Transverse colon (tissue), 4 donors: ENCODE measurements around the gene WDR27. TPM values are rescaled to one million over a fixed set of nuclear protein-coding genes. Genes with fewer than 3 reads are reported as not detected.

ENCODE experiments used
- DNase-seq: peaks from one replicate; pipeline ENCODE4 v3.0.0-alpha.2; 2019
- H3K27ac ChIP-seq, 4 donors: fragments of 200-600 bp; sonication (generic); 2 replicates each; pipeline ENCODE4 v1.5.1; 2016 to 2018; ENCODE audit warnings: inconsistent platforms in 4 of 4
- H3K27me3 ChIP-seq: fragments of 200-600 bp; sonication (generic); 2 replicates; pipeline ENCODE4 v1.5.1; 2017; ENCODE audit warnings: inconsistent platforms
- H3K36me3 ChIP-seq, 4 donors: fragments of 200-600 bp; sonication (generic); 2 replicates each; pipeline ENCODE4 v1.5.1; 2017 to 2019; ENCODE audit warnings: inconsistent platforms in 4 of 4
- H3K4me1 ChIP-seq, 4 donors: fragments of 200-600 bp; sonication (generic); 2 replicates each; pipeline ENCODE4 v1.5.1; 2017 to 2020; ENCODE audit warnings: inconsistent platforms in 4 of 4
- H3K4me3 ChIP-seq, 4 donors: fragments of 200-600 bp; sonication (generic); 1 replicate in 1 of 4; 2 replicates in 3 of 4; pipeline versions ENCODE4 v1.5.1 to v1.6.1; 2017 to 2019; ENCODE audit warnings: inconsistent platforms in 4 of 4
- H3K9me3 ChIP-seq, 2 donors: fragments of 200-600 bp; sonication (generic); 2 replicates each; pipeline ENCODE4 v1.5.1; 2017 to 2019; ENCODE audit warnings: inconsistent platforms in 2 of 2
- CTCF ChIP-seq, 5 experiments: fragments of 200-600 bp in 3 of 5; fragments of 450-650 bp in 2 of 5; sonication (generic) in 3 of 5; IDR thresholded peaks; 1 replicate in 2 of 5; 2 replicates in 3 of 5; pipeline ENCODE4 v1.5.1; 2016 to 2017; ENCODE audit warnings: antibody characterized with exemption in 5 of 5, inconsistent platforms in 3 of 5, mild to moderate bottlenecking in 2 of 5, moderate library complexity in 1 of 5
- EP300 ChIP-seq: sonication (generic); formaldehyde crosslinking; IDR thresholded peaks from one replicate; pipeline ENCODE4 v1.6.1; 2017; ENCODE audit warnings: antibody characterized with exemption, low read depth
- POLR2A ChIP-seq: fragments of 450-650 bp; IDR thresholded peaks from one replicate; pipeline ENCODE4 v1.6.1; 2016; ENCODE audit warnings: antibody characterized with exemption, mild to moderate bottlenecking, moderate library complexity
- POLR2AphosphoS5 ChIP-seq, 3 donors: sonication (generic); formaldehyde crosslinking; IDR thresholded peaks; one replicate each; pipeline ENCODE4 v1.6.1; 2016; ENCODE audit warnings: antibody characterized with exemption in 3 of 3
- WGBS, 2 donors: methylation state at CpG; one replicate each; pipeline ENCODE4 v1.1.5; 2018; ENCODE audit warnings: low coverage in 1 of 2; 5-methylcytosine and 5-hydroxymethylcytosine counted together
- in situ Hi-C, 4 donors: fragments of 200-750 bp; cut with MboI; loops; one replicate each; pipeline versions ENCODE4 v1.15.0 to v1.15.1; 2017; ENCODE audit warnings: low sequenced_read_pairs in 3 of 4, low pct_ligation_motif_present in 1 of 4, low pct_unique_long_range_greater_than_20kb in 1 of 4
- intact Hi-C: fragments of 100-400 bp; cut with DNase I; formaldehyde crosslinking; loops from one replicate; pipeline ENCODE4 v1.15.1; 2023; ENCODE audit warnings: low total_unique reads
- total RNA-seq, 4 donors: library from RNA; depleted of rRNA; stranded (reverse); fragments of >200 nt; gene quantifications; one replicate each; pipeline ENCODE4 v1.1.0, GENCODE V29; 2016

Gene WDR27
- 10 to 100 TPM; 44.9 to 75.0 (median 57.0) TPM for total RNA-seq

GRCh38 chr6:169701954-169702839, at the start of gene WDR27, which contains the start of gene C6orf120:
Gene WDR27 (minus strand): TSS chr6:169702029. CDS start chr6:169689005, 13,024 bp downstream.
Gene C6orf120 (plus strand): TSS chr6:169702126. CDS start chr6:169702460, 334 bp downstream.
- peaks cover 17 to 50% (median 33%) of the 10 kb centered on the region in 4 donors for H3K4me1 ChIP-seq
- WGBS, 2 donors = 0% methylated on average over 33 of the region's 92 CpGs; no CpG with 5 or more reads in 1 of the 2 donors
- intact Hi-C loops (loop anchor here (2.0 kb wide), 1 partner anchor 49 kb away; the partner anchor contains the start of genes DYNLT2 and ERMARD), in situ Hi-C loops (no loop called here)
- peak within 1 kb of the TSS; percentile 94 to 98 (median 97) for H3K27ac ChIP-seq
- H3K27me3 ChIP-seq = no peaks in the 10 kb centered on the region
- H3K4me3 ChIP-seq = peak within 1 kb of the TSS; percentile 66 to 96 (median 78)
- DNase-seq = peak; percentile 98
- H3K36me3 ChIP-seq = no peaks in the 10 kb centered on the region
- H3K9me3 ChIP-seq = no peaks in the 10 kb centered on the region
- peak; percentile 98 for TF ChIP-seq POLR2A
- TF ChIP-seq POLR2AphosphoS5 (IDR thresholded peaks at IDR 0.05) = peak; percentile 98
- no peak for TF ChIP-seq CTCF (IDR thresholded peaks at IDR 0.05)

GRCh38 chr6:169746556-169746955, 44.7 kb upstream of the WDR27 start:
- WGBS, 2 donors = 78 to 88% methylated on average over 1 of the region's 1 CpG
- in situ Hi-C loops = no loop called here

GRCh38 chr6:169745405-169745804, 43.6 kb upstream of the WDR27 start:
- 85 to 91% methylated on average over 3 of the region's 3 CpGs for WGBS, 2 donors
- no peak overlapping the region for H3K4me3 ChIP-seq
- peaks cover under 1 to 10% (median 5%) of the 10 kb centered on the region in 4 donors for H3K4me1 ChIP-seq
- TF ChIP-seq CTCF (IDR thresholded peaks at IDR 0.05) (no peak), POLR2AphosphoS5 (IDR thresholded peaks at IDR 0.05) (no peak), EP300 (no peak), POLR2A (no peak)
- in situ Hi-C loops = no loop called here
- no peak for DNase-seq
- intact Hi-C loops = no loop called here
- H3K27me3 ChIP-seq = no peaks in the 10 kb centered on the region
- H3K9me3 ChIP-seq = no peaks in the 10 kb centered on the region
- H3K27ac ChIP-seq = no peak overlapping the region
- peaks cover 0 to 1% (median 0%) of the 10 kb centered on the region in 4 donors for H3K36me3 ChIP-seq

More at GRCh38 chr6:169746556-169746955, 44.7 kb upstream of the WDR27 start:
- intact Hi-C loops = no loop called here
- Histone ChIP-seq H3K27ac (no peak overlapping the region), H3K9me3 (no peaks in the 10 kb centered on the region), H3K4me1 (peaks cover 3 to 15% (median 10%) of the 10 kb centered on the region in 4 donors), H3K36me3 (peaks cover 0 to 1% (median 0%) of the 10 kb centered on the region in 4 donors), H3K4me3 (no peak overlapping the region), H3K27me3 (no peaks in the 10 kb centered on the region)
- TF ChIP-seq CTCF (IDR thresholded peaks at IDR 0.05) = no peak
- TF ChIP-seq POLR2AphosphoS5 (IDR thresholded peaks at IDR 0.05) = no peak
- TF ChIP-seq EP300 = no peak
- no peak for TF ChIP-seq POLR2A
- no peak for DNase-seq

- no peak for DNase-seq
- no peaks in the 10 kb centered on the region for H3K27me3 ChIP-seq
- peaks cover 0 to 1% (median 0%) of the 10 kb centered on the region in 4 donors for H3K36me3 ChIP-seq
- in situ Hi-C loops = no loop called here
- H3K4me3 ChIP-seq = no peak overlapping the region
- TF ChIP-seq POLR2AphosphoS5 (IDR thresholded peaks at IDR 0.05) (no peak), CTCF (IDR thresholded peaks at IDR 0.05) (no peak), EP300 (no peak), POLR2A (no peak)
- intact Hi-C loops = no loop called here
- no peaks in the 10 kb centered on the region for H3K9me3 ChIP-seq
- H3K4me1 ChIP-seq = no peaks in the 10 kb centered on the region
- H3K27ac ChIP-seq = no peak overlapping the region
Observed at GRCh38 chr6:169741344-169741743, 39.5 kb upstream of the WDR27 start.
